ENCODE results near the gene PRKN.
A peak's percentile ranks its signal among the peaks of the same experiment; 100 is the strongest.

The PRKN gene

GRCh38 chr6:161458201-161458951, 1269.2 kb downstream of the PRKN start:
- DNase-seq: no peak

- no peak for DNase-seq
Observed at GRCh38 chr6:161455848-161456247, 1271.7 kb downstream of the PRKN start.

- no peak for DNase-seq
Observed at GRCh38 chr6:161453558-161453957, 1274.0 kb downstream of the PRKN start.

GRCh38 chr6:161452241-161452640, 1275.3 kb downstream of the PRKN start:
- no peak for DNase-seq

- no peak for DNase-seq
Observed at GRCh38 chr6:161449521-161449920, 1278.0 kb downstream of the PRKN start.

- DNase-seq: no peak
Observed at GRCh38 chr6:161446949-161447348, 1280.6 kb downstream of the PRKN start.

- DNase-seq: no peak
Observed at GRCh38 chr6:161446296-161446925, 1281.2 kb downstream of the PRKN start.

- DNase-seq: no peak
Observed at GRCh38 chr6:161445021-161445799, 1282.4 kb downstream of the PRKN start.

GRCh38 chr6:161444464-161444863, 1283.1 kb downstream of the PRKN start:
- DNase-seq: no peak

- no peak for DNase-seq
Observed at GRCh38 chr6:161443848-161444247, 1283.7 kb downstream of the PRKN start.

GRCh38 chr6:161442420-161442819, 1285.1 kb downstream of the PRKN start:
- no peak for DNase-seq

GRCh38 chr6:161440299-161440698, 1287.3 kb downstream of the PRKN start:
- DNase-seq: no peak

- peak; percentile 67 for DNase-seq
Observed at GRCh38 chr6:161439093-161439492, 1288.5 kb downstream of the PRKN start.

GRCh38 chr6:161438430-161439030, 1289.0 kb downstream of the PRKN start:
- no peak for DNase-seq

GRCh38 chr6:161437851-161438250, 1289.7 kb downstream of the PRKN start:
- DNase-seq: no peak

- DNase-seq: no peak
Observed at GRCh38 chr6:161436106-161436876, 1291.3 kb downstream of the PRKN start.

GRCh38 chr6:161435748-161436070, 1291.9 kb downstream of the PRKN start:
- no peak for DNase-seq

- DNase-seq: no peak
Observed at GRCh38 chr6:161434921-161435747, 1292.4 kb downstream of the PRKN start.

GRCh38 chr6:161434350-161434749, 1293.2 kb downstream of the PRKN start:
- no peak for DNase-seq

- DNase-seq: no peak
Observed at GRCh38 chr6:161432546-161432945, 1295.0 kb downstream of the PRKN start.

- no peak for DNase-seq
Observed at GRCh38 chr6:161429921-161430490, 1297.6 kb downstream of the PRKN start.
